DOHH2 (cell line): Measurements from ENCODE around the gene CDKN2C.

Experiments used
- CTCF ChIP-seq: fragments of 200-600 bp; sonication (generic); IDR thresholded peaks from one replicate; pipeline ENCODE4 v1.5.1; 2014; ENCODE audit warnings: antibody characterized with exemption, mild to moderate bottlenecking, low read depth, low read length; ENCODE audit not compliant: poor library complexity, severe bottlenecking
- EZH2phosphoT487 ChIP-seq: fragments of 200-600 bp; sonication (generic); IDR thresholded peaks from 2 replicates; pipeline ENCODE4 v1.6.1; 2017; ENCODE audit warnings: borderline replicate concordance, mild to moderate bottlenecking, antibody characterized with exemption, low read length, moderate library complexity, mixed read lengths

- TF ChIP-seq CTCF (no peak), EZH2phosphoT487 (no peak)
Measured at GRCh38 chr1:50983219-50983802, 13.3 kb downstream of the CDKN2C start.
